GM21360 (cell line): ENCODE data around the gene CLEC16A.
"Not testable (repeated sequence)": the region's sequence is repeated elsewhere in the genome, so short reads cannot be mapped to it uniquely, and the experiment has no call there.

ENCODE experiments used
- ATAC-seq: cut with Tn5 transposase; IDR thresholded peaks from one replicate; pipeline ENCODE4 v1.9.1; 2021; ENCODE audit warnings: mild to moderate bottlenecking, moderate library complexity; ENCODE audit not compliant: unreplicated experiment

The CLEC16A gene

GRCh38 chr16:11093572-11094074 is 149.3 kb downstream of the CLEC16A start:
- no peak for ATAC-seq

DNA sequence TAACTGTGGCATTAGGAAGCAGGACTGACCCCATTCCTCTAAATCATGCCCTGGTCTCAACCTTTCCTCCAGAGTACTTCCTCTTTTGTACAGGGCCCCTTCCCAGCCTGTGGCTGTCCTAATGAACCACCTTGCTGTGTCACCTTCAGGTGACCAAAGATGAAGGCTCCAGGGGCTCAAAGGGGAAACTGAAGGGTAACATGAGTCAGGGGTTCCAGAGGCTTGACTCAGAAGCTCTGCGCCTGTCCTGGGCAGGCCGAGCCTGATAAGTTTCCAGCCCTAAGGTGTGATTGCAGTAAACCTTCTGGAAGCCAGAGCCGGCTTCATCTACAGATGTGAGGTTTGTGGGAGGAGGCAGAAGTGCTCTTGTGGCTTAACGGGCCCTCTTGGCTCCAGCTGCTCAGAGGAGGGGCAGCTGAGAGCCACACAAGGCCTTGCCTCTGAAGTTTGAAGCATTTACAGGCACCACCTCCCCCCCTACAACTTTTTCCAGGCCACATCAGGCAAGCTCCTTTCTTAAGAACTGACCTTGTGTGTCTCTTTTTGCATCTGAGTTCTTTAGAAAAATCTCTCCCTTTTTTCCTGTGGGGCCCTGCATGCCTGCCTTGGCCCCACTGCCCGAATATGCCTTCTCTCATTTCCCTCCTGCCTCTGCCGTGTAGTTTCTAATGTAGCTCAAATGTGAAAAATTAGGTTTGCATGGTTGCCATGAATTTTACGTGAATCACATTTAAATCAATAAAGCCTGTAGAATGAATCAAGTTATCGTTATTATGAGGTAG is 149.9 kb downstream of the CLEC16A start:
- ATAC-seq = peak; percentile 50

DNA sequence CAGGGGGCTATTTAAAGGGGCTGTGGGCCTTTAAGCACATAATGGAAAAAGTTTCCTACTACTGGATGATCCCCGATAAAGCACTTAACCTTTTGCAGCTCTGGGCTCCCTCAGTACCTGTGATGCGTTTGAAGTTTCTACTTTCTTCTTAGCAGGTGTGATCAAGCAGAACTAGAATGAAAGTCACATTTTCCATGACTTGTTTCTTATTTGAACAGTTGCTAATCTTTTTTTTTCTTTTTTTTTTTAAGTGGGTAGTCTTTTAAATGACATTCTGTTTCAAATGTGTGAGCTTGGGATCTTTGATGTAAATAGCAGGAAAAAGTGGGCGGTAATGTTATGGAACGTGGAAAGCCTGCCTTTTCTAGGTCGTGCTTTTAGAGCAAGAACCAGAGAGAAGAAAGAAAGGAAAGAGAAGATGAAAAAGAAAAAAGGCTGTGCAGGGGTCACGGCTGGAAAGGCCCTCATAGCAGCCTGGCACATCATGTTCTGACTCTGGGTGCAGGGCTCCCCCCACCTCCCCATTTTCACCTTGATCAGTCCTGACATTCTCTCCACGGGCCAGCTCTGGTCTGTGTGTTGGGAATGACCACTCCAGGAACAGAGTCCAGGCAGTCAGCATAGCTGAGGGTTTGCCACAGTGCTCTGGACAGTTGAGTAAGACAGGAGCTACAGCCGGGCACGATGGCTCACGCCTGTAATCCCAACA is 150.6 kb downstream of the CLEC16A start:
- ATAC-seq = peak; percentile 28

DNA sequence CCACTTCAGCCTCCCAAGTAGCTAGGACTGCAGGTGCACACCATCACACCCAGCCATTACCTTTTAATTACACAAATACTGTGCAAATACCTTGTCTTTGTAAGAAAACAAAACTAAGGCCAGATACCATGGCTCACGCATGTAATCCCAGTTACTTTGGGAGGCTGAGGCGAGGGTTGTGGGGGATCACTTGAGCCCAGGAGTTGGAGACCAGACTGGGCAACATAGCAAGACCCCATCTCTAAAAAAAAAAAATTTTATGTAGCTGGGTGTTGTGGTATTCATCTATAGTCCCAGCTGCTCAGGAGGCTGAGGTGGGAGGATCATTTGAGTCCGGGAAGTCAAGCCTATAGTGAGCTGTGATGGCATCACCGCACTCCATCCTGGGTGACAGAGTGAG is 151.6 kb downstream of the CLEC16A start:
- no peak for ATAC-seq

GRCh38 chr16:11097094-11097786 is 152.9 kb downstream of the CLEC16A start:
- no peak for ATAC-seq

DNA sequence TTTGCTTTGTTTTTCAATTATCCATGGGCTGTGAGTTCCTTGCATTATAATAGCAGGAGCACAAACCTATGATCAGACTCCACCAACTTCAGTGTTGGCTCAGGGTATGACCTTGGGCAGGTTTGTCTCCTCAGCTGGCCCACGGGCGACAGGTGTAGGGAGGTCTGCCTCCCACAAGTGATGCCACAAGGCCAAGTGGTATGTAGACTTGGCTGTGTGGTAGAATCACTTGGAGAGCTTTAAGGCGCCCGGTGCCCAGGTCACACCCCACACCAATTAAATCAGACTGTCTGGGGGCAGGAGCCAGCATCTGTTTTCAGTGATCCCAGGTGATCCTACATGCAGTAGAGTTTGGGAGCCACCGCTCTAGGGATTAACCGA is 153.4 kb downstream of the CLEC16A start:
- no peak for ATAC-seq

DNA sequence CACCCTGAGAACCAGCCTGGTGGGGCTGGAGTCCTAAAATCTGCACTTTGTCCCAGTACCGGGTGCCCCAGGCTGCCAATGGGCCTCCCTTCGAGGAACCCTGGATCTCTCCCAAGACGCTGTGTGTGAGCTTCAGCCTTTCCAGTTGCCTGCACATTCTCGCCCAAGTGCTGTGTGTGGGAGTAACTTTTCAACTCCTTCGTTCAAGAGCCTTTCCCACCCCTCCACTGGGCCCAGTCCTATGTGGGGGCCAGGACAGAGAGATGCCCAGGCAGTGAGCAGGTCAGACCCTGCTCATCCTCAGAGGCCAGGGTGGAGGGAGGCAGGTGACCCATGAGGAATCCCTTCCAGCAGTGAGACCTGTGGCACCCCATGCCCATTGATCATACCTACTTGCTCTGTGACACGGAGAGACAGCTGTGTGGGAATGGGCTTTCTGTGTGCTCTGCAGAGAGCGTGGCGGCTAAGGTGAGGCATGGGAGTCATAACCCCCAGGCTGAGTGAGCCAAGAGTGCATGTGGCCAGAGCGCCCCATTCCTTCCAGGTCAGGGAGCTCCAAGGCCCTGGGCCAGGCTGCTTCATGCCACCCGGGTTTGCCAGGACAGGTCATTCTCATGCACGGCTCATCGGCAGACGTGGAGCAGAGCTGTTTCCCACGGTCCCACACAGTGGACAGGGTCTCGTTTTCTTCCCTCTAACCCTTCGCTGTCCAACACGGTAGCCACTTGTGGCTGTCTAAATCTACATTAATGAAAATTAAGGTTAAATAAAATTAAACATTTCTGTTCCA is 154.4 kb downstream of the CLEC16A start:
- ATAC-seq = no peak

DNA sequence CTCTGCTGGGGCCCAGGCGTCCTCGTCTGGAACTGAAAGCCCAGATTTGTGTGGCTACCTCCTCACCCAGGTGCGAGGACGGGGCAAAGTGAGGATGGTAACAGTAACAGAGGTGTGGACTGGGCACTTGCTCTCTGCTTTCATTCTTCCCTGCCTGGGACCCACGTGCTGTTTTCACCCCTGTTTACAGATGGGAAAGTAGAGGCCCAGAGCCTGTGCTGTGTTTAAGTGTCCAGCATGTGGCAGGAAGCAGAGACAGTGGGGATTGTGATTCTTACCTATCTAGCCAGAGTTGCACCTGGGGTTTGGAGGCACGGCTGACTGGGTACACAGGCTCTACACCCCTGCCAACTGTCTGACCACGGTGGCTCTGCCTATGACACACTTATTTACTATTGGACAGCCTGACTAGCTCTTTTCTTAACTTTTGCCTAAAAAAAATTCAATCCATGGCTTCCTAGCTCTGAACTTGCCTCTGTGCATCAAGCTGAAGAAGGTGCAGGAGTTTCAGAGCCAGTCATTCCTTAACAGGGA is 155.4 kb downstream of the CLEC16A start:
- no peak for ATAC-seq

GRCh38 chr16:11100239-11100750 is 155.9 kb downstream of the CLEC16A start:
- ATAC-seq = no peak

GRCh38 chr16:11101283-11101682 is 156.9 kb downstream of the CLEC16A start:
- no peak for ATAC-seq

GRCh38 chr16:11101695-11102522 is 157.5 kb downstream of the CLEC16A start:
- ATAC-seq = no peak

DNA sequence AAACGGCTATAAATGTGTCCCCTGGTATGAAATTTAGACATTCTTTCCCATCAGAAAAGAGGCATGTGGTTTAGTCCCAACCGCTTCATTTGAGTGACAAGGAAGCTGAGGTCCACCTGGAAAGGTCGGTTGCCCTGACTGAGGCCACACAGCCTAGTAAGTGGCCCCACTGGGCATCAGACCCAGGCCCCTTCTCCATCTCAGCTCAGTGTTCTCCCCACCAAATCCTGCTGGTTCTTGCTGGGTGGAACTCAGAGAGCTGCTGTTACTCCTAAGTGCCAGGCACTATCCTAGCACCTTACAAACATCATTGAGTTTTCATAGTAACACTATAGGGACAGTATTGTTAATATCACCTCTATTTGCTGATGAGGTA is 158.1 kb downstream of the CLEC16A start:
- no peak for ATAC-seq

DNA sequence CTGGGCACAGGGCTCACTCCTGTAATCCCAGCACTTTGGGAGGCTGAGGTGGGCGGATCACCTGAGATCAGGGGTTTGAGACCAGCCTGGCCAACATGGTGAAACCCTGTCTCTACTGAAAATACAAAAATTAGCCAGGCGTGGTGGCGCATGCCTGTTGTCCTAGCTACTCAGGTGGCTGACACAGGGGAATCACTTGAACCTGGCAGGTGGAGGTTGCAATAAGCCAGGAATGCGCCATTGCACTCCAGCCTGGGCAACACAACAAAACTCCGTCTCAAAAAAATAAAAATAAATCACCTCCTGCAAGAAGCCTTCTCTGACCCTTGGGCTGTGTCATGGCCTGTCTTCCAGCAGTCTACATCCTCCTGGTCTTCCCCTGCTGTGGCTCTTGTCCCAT is 158.9 kb downstream of the CLEC16A start:
- ATAC-seq = not testable (repeated sequence)

GRCh38 chr16:11104168-11105037 is 160.0 kb downstream of the CLEC16A start:
- no peak for ATAC-seq

- peak; percentile 63 for ATAC-seq
Measured at GRCh38 chr16:11105038-11105903, 160.9 kb downstream of the CLEC16A start.

DNA sequence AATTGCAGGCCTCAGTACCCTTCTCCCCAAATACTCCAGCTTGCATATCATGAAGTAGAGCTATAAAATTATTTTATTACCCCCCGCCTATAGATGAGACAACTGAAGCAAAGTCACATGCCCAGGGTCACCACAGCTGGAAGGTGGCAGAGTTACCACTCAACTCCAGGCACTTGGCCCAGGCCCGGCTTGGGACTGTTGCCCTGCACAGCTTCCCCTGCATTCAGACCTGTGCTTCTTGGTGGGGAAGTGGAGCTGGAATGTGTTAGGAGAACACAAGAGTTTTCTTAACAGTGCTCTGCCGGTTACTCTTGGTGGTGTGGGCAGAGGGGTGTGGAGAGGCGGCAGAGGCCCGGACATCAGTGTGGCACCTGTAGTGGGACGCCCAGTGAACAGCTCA is 162.4 kb downstream of the CLEC16A start:
- ATAC-seq = no peak

- ATAC-seq = no peak
Measured at GRCh38 chr16:11107780-11108465, 163.6 kb downstream of the CLEC16A start.
